Tibial artery (tissue), 4 donors: Measurements from ENCODE around the gene TCAP.

Experiments
- DNase-seq, 2 donors: peaks; one replicate each; pipeline ENCODE4 v3.0.0-alpha.2; 2019
- H3K27ac ChIP-seq, 2 donors: fragments of 200-600 bp; sonication (generic) in 1 of 2; 1 replicate in 1 of 2; 2 replicates in 1 of 2; pipeline ENCODE4 v1.5.1; 2018 to 2019; ENCODE audit warnings: mild to moderate bottlenecking in 1 of 2
- H3K27me3 ChIP-seq, 2 donors: fragments of 200-600 bp; sonication (generic) in 1 of 2; one replicate each; pipeline versions ENCODE4 v1.5.1 to v1.6.0; 2016 to 2019
- H3K36me3 ChIP-seq, 3 donors: fragments of 200-600 bp; sonication (generic) in 2 of 3; one replicate each; pipeline ENCODE4 v1.5.1; 2016 to 2019; ENCODE audit warnings: mild to moderate bottlenecking in 2 of 3
- H3K4me1 ChIP-seq, 4 donors: fragments of 200-600 bp; sonication (generic) in 2 of 4; 1 replicate in 3 of 4; 2 replicates in 1 of 4; pipeline ENCODE4 v1.5.1; 2016 to 2019
- H3K4me3 ChIP-seq, 2 donors: fragments of 200-600 bp; sonication (generic) in 1 of 2; 1 replicate in 1 of 2; 2 replicates in 1 of 2; pipeline ENCODE4 v1.5.1; 2018 to 2019; ENCODE audit warnings: mild to moderate bottlenecking in 2 of 2
- H3K9me3 ChIP-seq, 3 donors: fragments of 200-600 bp; sonication (generic) in 1 of 3; one replicate each; pipeline ENCODE4 v1.5.1; 2016 to 2019
- intact Hi-C: fragments of 100-400 bp; cut with DNase I; formaldehyde crosslinking; loops from one replicate; pipeline ENCODE4 v1.15.0; 2023; ENCODE audit warnings: low total_unique reads
- TF ChIP-seq, protein P1 (sequence below), 2 experiments: fragments of 200-600 bp in 1 of 2; fragments of 450-650 bp in 1 of 2; IDR thresholded peaks; one replicate each; pipeline ENCODE4 v1.5.1; 2017 to 2019; ENCODE audit warnings: antibody characterized with exemption in 2 of 2, mild to moderate bottlenecking in 1 of 2, moderate library complexity in 1 of 2

TCAP gene

GRCh38 chr17:39638317-39638716 is 26.8 kb upstream of the TCAP start:
- H3K27me3 ChIP-seq: no peaks in the 10 kb centered on the region
- intact Hi-C loops: loop anchor here (5.0 kb wide), 1 partner anchor 34 kb away; no protein-coding TSS in a partner anchor
- no peaks in the 10 kb centered on the region for H3K9me3 ChIP-seq
- no peak overlapping the region for H3K27ac ChIP-seq
- H3K4me3 ChIP-seq: peak overlapping the region; percentile 74 to 89
- peaks cover 0 to 51% (median 30%) of the 10 kb centered on the region in 4 donors for H3K4me1 ChIP-seq
- TF ChIP-seq, protein P1, sequence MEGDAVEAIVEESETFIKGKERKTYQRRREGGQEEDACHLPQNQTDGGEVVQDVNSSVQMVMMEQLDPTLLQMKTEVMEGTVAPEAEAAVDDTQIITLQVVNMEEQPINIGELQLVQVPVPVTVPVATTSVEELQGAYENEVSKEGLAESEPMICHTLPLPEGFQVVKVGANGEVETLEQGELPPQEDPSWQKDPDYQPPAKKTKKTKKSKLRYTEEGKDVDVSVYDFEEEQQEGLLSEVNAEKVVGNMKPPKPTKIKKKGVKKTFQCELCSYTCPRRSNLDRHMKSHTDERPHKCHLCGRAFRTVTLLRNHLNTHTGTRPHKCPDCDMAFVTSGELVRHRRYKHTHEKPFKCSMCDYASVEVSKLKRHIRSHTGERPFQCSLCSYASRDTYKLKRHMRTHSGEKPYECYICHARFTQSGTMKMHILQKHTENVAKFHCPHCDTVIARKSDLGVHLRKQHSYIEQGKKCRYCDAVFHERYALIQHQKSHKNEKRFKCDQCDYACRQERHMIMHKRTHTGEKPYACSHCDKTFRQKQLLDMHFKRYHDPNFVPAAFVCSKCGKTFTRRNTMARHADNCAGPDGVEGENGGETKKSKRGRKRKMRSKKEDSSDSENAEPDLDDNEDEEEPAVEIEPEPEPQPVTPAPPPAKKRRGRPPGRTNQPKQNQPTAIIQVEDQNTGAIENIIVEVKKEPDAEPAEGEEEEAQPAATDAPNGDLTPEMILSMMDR (IDR thresholded peaks at IDR 0.05): no peak
- H3K36me3 ChIP-seq: no peaks in the 10 kb centered on the region
- DNase-seq: no peak

DNA sequence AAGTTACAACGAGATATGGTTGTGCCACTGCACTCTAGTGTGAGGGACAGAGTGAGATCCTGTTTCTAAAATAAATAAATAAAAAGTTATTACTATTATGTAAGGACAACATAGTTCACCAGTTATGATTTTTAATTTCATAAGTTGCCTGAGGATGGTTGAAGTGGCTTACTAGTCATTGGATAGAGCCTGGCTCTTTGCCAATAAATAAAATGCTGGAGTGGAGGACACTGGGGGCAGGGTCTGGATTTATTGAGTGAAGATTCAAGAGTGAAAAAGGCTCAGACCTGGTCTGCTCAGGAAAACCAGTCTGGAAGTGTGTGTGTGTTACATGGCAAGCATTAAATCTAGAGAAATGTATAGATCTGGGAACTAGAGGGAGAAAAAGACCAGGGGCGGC is 26.1 kb upstream of the TCAP start:
- intact Hi-C loops: loop anchor here (5.0 kb wide), 1 partner anchor 33 kb away; no protein-coding TSS in a partner anchor
- no peak for DNase-seq
- TF ChIP-seq, protein P1 (IDR thresholded peaks at IDR 0.05): no peak
- Histone ChIP-seq H3K36me3 (no peaks in the 10 kb centered on the region), H3K27ac (no peak overlapping the region), H3K9me3 (no peaks in the 10 kb centered on the region), H3K27me3 (no peaks in the 10 kb centered on the region), H3K4me1 (peaks cover 0 to 47% (median 31%) of the 10 kb centered on the region in 4 donors), H3K4me3 (no peak overlapping the region)

GRCh38 chr17:39639566-39640458 is 25.3 kb upstream of the TCAP start:
- peaks cover 0 to 44% (median 31%) of the 10 kb centered on the region in 4 donors for H3K4me1 ChIP-seq
- H3K4me3 ChIP-seq: no peak overlapping the region
- no peaks in the 10 kb centered on the region for H3K27me3 ChIP-seq
- H3K9me3 ChIP-seq: no peaks in the 10 kb centered on the region
- intact Hi-C loops: loop anchor here (5.0 kb wide), 1 partner anchor 32 kb away; no protein-coding TSS in a partner anchor
- H3K27ac ChIP-seq: no peak overlapping the region
- H3K36me3 ChIP-seq: no peaks in the 10 kb centered on the region
- DNase-seq: no peak
- TF ChIP-seq, protein P1 (IDR thresholded peaks at IDR 0.05): no peak

DNA sequence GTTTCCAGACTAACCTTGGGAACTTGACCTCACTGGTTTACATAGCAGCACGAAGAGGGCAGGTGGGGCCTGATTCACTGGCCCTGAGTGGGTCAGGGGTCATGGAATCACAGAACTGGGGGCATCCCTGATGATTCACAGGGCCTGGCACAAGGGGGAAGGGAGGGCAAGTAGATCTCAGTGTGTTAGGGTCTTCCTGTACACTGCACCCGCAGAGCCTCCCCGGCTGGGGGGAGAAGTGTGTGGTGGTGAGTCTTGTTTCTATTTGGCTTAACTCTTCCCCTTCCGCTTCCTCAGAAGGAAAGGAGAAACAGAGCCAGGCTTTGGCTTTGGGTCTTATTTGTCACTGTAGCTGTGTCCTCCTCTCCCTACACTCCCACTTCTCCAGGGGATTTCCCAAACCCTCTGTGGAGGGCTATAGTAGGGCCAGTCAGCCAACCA is 24.5 kb upstream of the TCAP start:
- no peak overlapping the region for H3K4me3 ChIP-seq
- H3K4me1 ChIP-seq: peaks cover 0 to 44% (median 31%) of the 10 kb centered on the region in 4 donors
- intact Hi-C loops: no loop called here
- DNase-seq: no peak
- no peak overlapping the region for H3K27ac ChIP-seq
- no peaks in the 10 kb centered on the region for H3K36me3 ChIP-seq
- H3K27me3 ChIP-seq: no peaks in the 10 kb centered on the region
- TF ChIP-seq, protein P1 (IDR thresholded peaks at IDR 0.05): no peak
- no peaks in the 10 kb centered on the region for H3K9me3 ChIP-seq

- no peak overlapping the region for H3K27ac ChIP-seq
- intact Hi-C loops: no loop called here
- no peak overlapping the region for H3K4me3 ChIP-seq
- H3K9me3 ChIP-seq: no peaks in the 10 kb centered on the region
- no peak for DNase-seq
- H3K4me1 ChIP-seq: peaks cover 0 to 40% (median 30%) of the 10 kb centered on the region in 4 donors
- TF ChIP-seq, protein P1 (IDR thresholded peaks at IDR 0.05): no peak
- no peaks in the 10 kb centered on the region for H3K36me3 ChIP-seq
- H3K27me3 ChIP-seq: no peaks in the 10 kb centered on the region
Observed at GRCh38 chr17:39641097-39641496, 24.1 kb upstream of the TCAP start.
